GM21381 (cell line): ENCODE data around the gene BOD1.

Source experiments
- ATAC-seq: cut with Tn5 transposase; IDR thresholded peaks from one replicate; pipeline ENCODE4 v1.9.1; 2021; ENCODE audit warnings: mild to moderate bottlenecking, moderate library complexity; ENCODE audit not compliant: unreplicated experiment

The BOD1 gene

GRCh38 chr5:173642191-173642816, 25.9 kb upstream of the BOD1 start:
- ATAC-seq: no peak

GRCh38 chr5:173640156-173640804, 23.8 kb upstream of the BOD1 start:
- ATAC-seq: no peak

GRCh38 chr5:173638126-173639040, 21.9 kb upstream of the BOD1 start:
- no peak for ATAC-seq

GRCh38 chr5:173637340-173637739, 20.9 kb upstream of the BOD1 start:
- ATAC-seq: no peak

GRCh38 chr5:173634465-173634983, 18.1 kb upstream of the BOD1 start:
- ATAC-seq: no peak

- ATAC-seq: no peak
These were observed 16.9 kb upstream of the BOD1 start for GRCh38 chr5:173633304-173633703.

GRCh38 chr5:173631478-173631877, 15.0 kb upstream of the BOD1 start:
- ATAC-seq: no peak

GRCh38 chr5:173630724-173631365, 14.4 kb upstream of the BOD1 start:
- no peak for ATAC-seq

GRCh38 chr5:173629628-173630027, 13.2 kb upstream of the BOD1 start:
- ATAC-seq: no peak

- no peak for ATAC-seq
These were observed 12.1 kb upstream of the BOD1 start for GRCh38 chr5:173628501-173628900.

- no peak for ATAC-seq
These were observed 11.5 kb upstream of the BOD1 start for GRCh38 chr5:173627860-173628392.

GRCh38 chr5:173627271-173627670, 10.8 kb upstream of the BOD1 start:
- no peak for ATAC-seq

- no peak for ATAC-seq
These were observed 10.0 kb upstream of the BOD1 start for GRCh38 chr5:173626505-173626820.

- ATAC-seq: no peak
These were observed 9.4 kb upstream of the BOD1 start for GRCh38 chr5:173625673-173626504.

- no peak for ATAC-seq
These were observed 8.8 kb upstream of the BOD1 start for GRCh38 chr5:173625261-173625660.

GRCh38 chr5:173624282-173624681, 7.8 kb upstream of the BOD1 start:
- no peak for ATAC-seq

- no peak for ATAC-seq
These were observed 7.3 kb upstream of the BOD1 start for GRCh38 chr5:173623789-173624188.

- no peak for ATAC-seq
These were observed 6.9 kb upstream of the BOD1 start for GRCh38 chr5:173623296-173623771.

GRCh38 chr5:173622183-173623047, 6.0 kb upstream of the BOD1 start:
- ATAC-seq: no peak
